ENCODE measurements around the gene SLC22A1. TPM values are rescaled to one million over a fixed set of nuclear protein-coding genes. Genes with fewer than 3 reads are reported as not detected.

SLC22A1 gene
- total RNA-seq, 1 experiment from 2014 or later = 0.39 TPM

DNA sequence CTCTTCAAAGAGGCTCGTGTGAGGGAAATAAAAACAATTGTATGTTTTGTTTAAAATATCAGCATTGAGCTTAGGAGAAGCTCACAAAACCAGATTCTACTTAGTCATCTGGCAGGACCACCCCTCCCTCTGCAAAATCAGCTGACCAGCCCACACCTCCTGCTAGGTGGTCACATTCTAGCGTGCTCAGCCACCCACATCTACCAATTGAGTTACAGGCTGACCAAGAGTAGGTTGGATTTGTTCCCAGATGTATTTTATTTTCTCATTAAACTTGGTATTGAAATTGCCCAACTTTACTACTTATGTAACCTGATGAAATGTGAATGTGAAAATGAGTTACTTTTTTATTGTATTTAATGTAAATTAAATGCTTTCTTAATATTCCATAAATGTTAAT is 80.8 kb downstream of the SLC22A1 start:
- Histone ChIP-seq H4K5ac (ENCODE audit: insufficient read length, low read depth, low read length) (no peak overlapping the region), H3K9ac (ENCODE audit: extremely low read depth, insufficient read length, low read length) (no peak overlapping the region), H2BK15ac (ENCODE audit: low read depth, low read length) (no peak overlapping the region), H2AK5ac (ENCODE audit: insufficient read length, low read length) (no peak overlapping the region), H3K79me1 (ENCODE audit: insufficient read depth, low read depth, low read length, poor library complexity, severe bottlenecking) (no peaks in the 10 kb centered on the region), H2AFZ (ENCODE audit: low read length) (no peak overlapping the region), H3K56ac (ENCODE audit: insufficient read length, low read depth, low read length) (no peak overlapping the region), H3K4me1 (ENCODE audit: insufficient read depth, low read length) (no peaks in the 10 kb centered on the region), H3K14ac (ENCODE audit: insufficient read depth, low read length) (no peak overlapping the region), H3K9me3 (ENCODE audit: control insufficient read depth, low read depth, low read length) (peaks cover 12% of the 10 kb centered on the region), H3K79me2 (ENCODE audit: insufficient read depth, low read length) (no peaks in the 10 kb centered on the region), H2BK12ac (ENCODE audit: insufficient read length, low read depth, low read length) (no peak overlapping the region), H3K18ac (ENCODE audit: insufficient read length, low read depth, low read length) (no peak overlapping the region), H3T11ph (ENCODE audit: low read length) (no peak overlapping the region), H4K8ac (replicated peaks; ENCODE audit: insufficient read length, low read depth, low read length) (no peak overlapping the region), H4K91ac (ENCODE audit: insufficient read length, low read depth, low read length) (no peak overlapping the region), H3K23ac (ENCODE audit: insufficient read length, low read depth, low read length) (no peak overlapping the region), H2BK120ac (ENCODE audit: low read depth, low read length, poor library complexity, severe bottlenecking) (no peak overlapping the region), H2BK5ac (ENCODE audit: insufficient read length, low read length) (no peak overlapping the region), H3K23me2 (ENCODE audit: insufficient read length, low read depth, low read length, poor library complexity, severe bottlenecking) (no peaks in the 10 kb centered on the region), H2BK20ac (ENCODE audit: low read depth, low read length, poor library complexity, severe bottlenecking) (no peak overlapping the region), H3K27me3 (ENCODE audit: insufficient read depth, low read length) (no peaks in the 10 kb centered on the region), H3K4ac (ENCODE audit: low read depth, low read length) (no peak overlapping the region), H3K27ac (ENCODE audit: insufficient read length, low read depth, low read length) (no peak overlapping the region), H4K20me1 (ENCODE audit: control insufficient read depth, insufficient read depth, insufficient read length) (no peaks in the 10 kb centered on the region), H3K4me2 (ENCODE audit: insufficient read depth, insufficient read length, low read length) (no peak overlapping the region)
- TF ChIP-seq, protein P1, sequence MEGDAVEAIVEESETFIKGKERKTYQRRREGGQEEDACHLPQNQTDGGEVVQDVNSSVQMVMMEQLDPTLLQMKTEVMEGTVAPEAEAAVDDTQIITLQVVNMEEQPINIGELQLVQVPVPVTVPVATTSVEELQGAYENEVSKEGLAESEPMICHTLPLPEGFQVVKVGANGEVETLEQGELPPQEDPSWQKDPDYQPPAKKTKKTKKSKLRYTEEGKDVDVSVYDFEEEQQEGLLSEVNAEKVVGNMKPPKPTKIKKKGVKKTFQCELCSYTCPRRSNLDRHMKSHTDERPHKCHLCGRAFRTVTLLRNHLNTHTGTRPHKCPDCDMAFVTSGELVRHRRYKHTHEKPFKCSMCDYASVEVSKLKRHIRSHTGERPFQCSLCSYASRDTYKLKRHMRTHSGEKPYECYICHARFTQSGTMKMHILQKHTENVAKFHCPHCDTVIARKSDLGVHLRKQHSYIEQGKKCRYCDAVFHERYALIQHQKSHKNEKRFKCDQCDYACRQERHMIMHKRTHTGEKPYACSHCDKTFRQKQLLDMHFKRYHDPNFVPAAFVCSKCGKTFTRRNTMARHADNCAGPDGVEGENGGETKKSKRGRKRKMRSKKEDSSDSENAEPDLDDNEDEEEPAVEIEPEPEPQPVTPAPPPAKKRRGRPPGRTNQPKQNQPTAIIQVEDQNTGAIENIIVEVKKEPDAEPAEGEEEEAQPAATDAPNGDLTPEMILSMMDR (conservative IDR thresholded peaks at IDR 0.05) = no peak
- Mint-ChIP-seq H3K27me3 (ENCODE audit: low read depth) (no peaks in the 10 kb centered on the region), H3K9me3 (peaks cover 10 to 14% of the 10 kb centered on the region in 2 experiments), H3K36me3 (ENCODE audit: insufficient read depth in 1 of 3, low read depth in 3 of 3) (peaks cover 11 to 15% (median 14%) of the 10 kb centered on the region in 3 experiments; a peak in 6 of 7 replicates), H3K4me1 (no peaks in the 10 kb centered on the region), H3K27ac (no peak overlapping the region), H3K4me3 (no peak overlapping the region)
- DNase-seq = no peak
- WGBS (ENCODE audit: extremely low coverage, insufficient read length, low lambda C conversion rate) = no CpG with 5 or more reads among the region's 2 CpGs

Measured in H9 (cell line).